GM18502 (cell line): ENCODE measurements around the gene MDK.
A peak's percentile ranks its signal among the peaks of the same experiment; 100 is the strongest.

ENCODE experiments used
- ATAC-seq: cut with Tn5 transposase; IDR thresholded peaks from one replicate; pipeline ENCODE4 v1.9.1; 2021; ENCODE audit warnings: mild to moderate bottlenecking; ENCODE audit not compliant: unreplicated experiment, poor library complexity

The MDK gene

GRCh38 chr11:46392421-46393230, 11.2 kb downstream of the MDK start:
- ATAC-seq: peak; percentile 64

- ATAC-seq: no peak
Measured at GRCh38 chr11:46393231-46393616, 11.8 kb downstream of the MDK start.

- no peak for ATAC-seq
Measured at GRCh38 chr11:46393759-46394158, 12.3 kb downstream of the MDK start.

GRCh38 chr11:46397526-46397925, 16.1 kb downstream of the MDK start:
- ATAC-seq: no peak

- ATAC-seq: no peak
Measured at GRCh38 chr11:46402957-46403902, 21.8 kb downstream of the MDK start.

- ATAC-seq: no peak
Measured at GRCh38 chr11:46404476-46405017, 23.1 kb downstream of the MDK start.

- ATAC-seq: no peak
Measured at GRCh38 chr11:46407635-46408034, 26.2 kb downstream of the MDK start.

- ATAC-seq: no peak
Measured at GRCh38 chr11:46408407-46408986, 27.0 kb downstream of the MDK start.

- ATAC-seq: no peak
Measured at GRCh38 chr11:46410021-46410420, 28.6 kb downstream of the MDK start.

GRCh38 chr11:46413760-46414465, 32.4 kb downstream of the MDK start:
- no peak for ATAC-seq

GRCh38 chr11:46414466-46414796, 33.0 kb downstream of the MDK start:
- ATAC-seq: no peak

GRCh38 chr11:46414879-46415278, 33.4 kb downstream of the MDK start:
- ATAC-seq: no peak

GRCh38 chr11:46417711-46418110, 36.2 kb downstream of the MDK start:
- ATAC-seq: no peak

- no peak for ATAC-seq
Measured at GRCh38 chr11:46418751-46419150, 37.3 kb downstream of the MDK start.

- ATAC-seq: no peak
Measured at GRCh38 chr11:46420513-46420912, 39.0 kb downstream of the MDK start.

- no peak for ATAC-seq
Measured at GRCh38 chr11:46421257-46421880, 39.9 kb downstream of the MDK start.

- no peak for ATAC-seq
Measured at GRCh38 chr11:46422588-46422987, 41.1 kb downstream of the MDK start.

GRCh38 chr11:46426233-46426991, 44.9 kb downstream of the MDK start:
- ATAC-seq: no peak

- ATAC-seq: no peak
Measured at GRCh38 chr11:46427364-46427763, 45.9 kb downstream of the MDK start.
